ENCODE results near the gene POMGNT1.

The POMGNT1 gene

GRCh38 chr1:46181343-46182260 is 16.6 kb downstream of the POMGNT1 start:
- no peak for DNase-seq

GRCh38 chr1:46180082-46180616 is 18.1 kb downstream of the POMGNT1 start:
- no peak for DNase-seq

- DNase-seq, result peak; percentile 64 to 75
Measured at GRCh38 chr1:46179138-46180081, 18.8 kb downstream of the POMGNT1 start.

- no peak for DNase-seq
Measured at GRCh38 chr1:46176211-46176865, 21.9 kb downstream of the POMGNT1 start, which contains the start of gene P3R3URF. Gene P3R3URF (minus strand): TSS chr1:46176488. CDS start chr1:46176471, 17 bp downstream.

GRCh38 chr1:46175243-46175642 is 23.0 kb downstream of the POMGNT1 start:
- DNase-seq, result no peak

GRCh38 chr1:46174448-46175231 is 23.6 kb downstream of the POMGNT1 start, which contains the start of gene TSPAN1:
Gene TSPAN1 (plus strand): TSS chr1:46175087. CDS start chr1:46181108, 6,021 bp downstream.
- DNase-seq, result no peak

GRCh38 chr1:46173361-46173856 is 24.8 kb downstream of the POMGNT1 start:
- DNase-seq, result no peak

GRCh38 chr1:46172321-46172720 is 25.9 kb downstream of the POMGNT1 start:
- no peak for DNase-seq

- DNase-seq, result no peak
Measured at GRCh38 chr1:46171871-46172270, 26.4 kb downstream of the POMGNT1 start.

GRCh38 chr1:46171351-46171750 is 26.9 kb downstream of the POMGNT1 start:
- DNase-seq, result no peak

- no peak for DNase-seq
Measured at GRCh38 chr1:46169811-46170454, 28.3 kb downstream of the POMGNT1 start.

GRCh38 chr1:46168477-46168876 is 29.8 kb downstream of the POMGNT1 start:
- no peak for DNase-seq

- peak; percentile 53 to 57 for DNase-seq
Measured at GRCh38 chr1:46166521-46167462, 31.4 kb downstream of the POMGNT1 start.

GRCh38 chr1:46160212-46160611 is 38.0 kb downstream of the POMGNT1 start:
- no peak for DNase-seq

GRCh38 chr1:46159516-46159915 is 38.7 kb downstream of the POMGNT1 start:
- DNase-seq, result no peak

- DNase-seq, result no peak
Measured at GRCh38 chr1:46158312-46159281, 39.6 kb downstream of the POMGNT1 start.

GRCh38 chr1:46157916-46158311 is 40.3 kb downstream of the POMGNT1 start:
- no peak for DNase-seq

GRCh38 chr1:46153732-46154131 is 44.5 kb downstream of the POMGNT1 start:
- no peak for DNase-seq
